AG09319 (cell line): ENCODE data around the gene GSTT2B.
"Not testable (repeated sequence)": the region's sequence is repeated elsewhere in the genome, so short reads cannot be mapped to it uniquely, and the experiment has no call there.

Source experiments
- DNase-seq: peaks from one replicate; pipeline ENCODE4 v3.0.0-alpha.2; 2010; ENCODE audit warnings: low read depth; ENCODE audit errors: extremely low read depth
- TF ChIP-seq, protein P1 (sequence below): IDR thresholded peaks from 2 replicates; pipeline ENCODE4 v1.5.1; 2011; ENCODE audit warnings: low read depth, mild to moderate bottlenecking, inconsistent platforms, low read length, moderate library complexity

Gene GSTT2B

DNA sequence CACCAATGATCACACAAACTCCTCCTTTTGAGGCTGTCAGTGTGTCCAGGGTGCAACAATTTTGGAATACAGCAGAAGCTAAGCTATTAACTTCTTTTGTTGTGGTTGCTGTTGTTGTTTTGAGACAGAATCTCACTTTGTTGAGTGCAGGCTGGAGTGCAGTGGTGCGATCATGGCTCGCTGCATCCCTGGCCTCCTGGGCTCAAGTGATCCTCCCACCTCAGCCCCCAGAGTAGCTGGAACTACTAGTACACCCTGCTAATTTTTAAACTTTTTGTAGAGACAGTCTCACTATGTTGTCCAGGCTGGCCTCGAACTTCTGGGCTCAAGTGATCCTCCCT is 22.0 kb downstream of the GSTT2B start:
- TF ChIP-seq, protein P1, sequence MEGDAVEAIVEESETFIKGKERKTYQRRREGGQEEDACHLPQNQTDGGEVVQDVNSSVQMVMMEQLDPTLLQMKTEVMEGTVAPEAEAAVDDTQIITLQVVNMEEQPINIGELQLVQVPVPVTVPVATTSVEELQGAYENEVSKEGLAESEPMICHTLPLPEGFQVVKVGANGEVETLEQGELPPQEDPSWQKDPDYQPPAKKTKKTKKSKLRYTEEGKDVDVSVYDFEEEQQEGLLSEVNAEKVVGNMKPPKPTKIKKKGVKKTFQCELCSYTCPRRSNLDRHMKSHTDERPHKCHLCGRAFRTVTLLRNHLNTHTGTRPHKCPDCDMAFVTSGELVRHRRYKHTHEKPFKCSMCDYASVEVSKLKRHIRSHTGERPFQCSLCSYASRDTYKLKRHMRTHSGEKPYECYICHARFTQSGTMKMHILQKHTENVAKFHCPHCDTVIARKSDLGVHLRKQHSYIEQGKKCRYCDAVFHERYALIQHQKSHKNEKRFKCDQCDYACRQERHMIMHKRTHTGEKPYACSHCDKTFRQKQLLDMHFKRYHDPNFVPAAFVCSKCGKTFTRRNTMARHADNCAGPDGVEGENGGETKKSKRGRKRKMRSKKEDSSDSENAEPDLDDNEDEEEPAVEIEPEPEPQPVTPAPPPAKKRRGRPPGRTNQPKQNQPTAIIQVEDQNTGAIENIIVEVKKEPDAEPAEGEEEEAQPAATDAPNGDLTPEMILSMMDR: no peak
- no peak for DNase-seq

DNA sequence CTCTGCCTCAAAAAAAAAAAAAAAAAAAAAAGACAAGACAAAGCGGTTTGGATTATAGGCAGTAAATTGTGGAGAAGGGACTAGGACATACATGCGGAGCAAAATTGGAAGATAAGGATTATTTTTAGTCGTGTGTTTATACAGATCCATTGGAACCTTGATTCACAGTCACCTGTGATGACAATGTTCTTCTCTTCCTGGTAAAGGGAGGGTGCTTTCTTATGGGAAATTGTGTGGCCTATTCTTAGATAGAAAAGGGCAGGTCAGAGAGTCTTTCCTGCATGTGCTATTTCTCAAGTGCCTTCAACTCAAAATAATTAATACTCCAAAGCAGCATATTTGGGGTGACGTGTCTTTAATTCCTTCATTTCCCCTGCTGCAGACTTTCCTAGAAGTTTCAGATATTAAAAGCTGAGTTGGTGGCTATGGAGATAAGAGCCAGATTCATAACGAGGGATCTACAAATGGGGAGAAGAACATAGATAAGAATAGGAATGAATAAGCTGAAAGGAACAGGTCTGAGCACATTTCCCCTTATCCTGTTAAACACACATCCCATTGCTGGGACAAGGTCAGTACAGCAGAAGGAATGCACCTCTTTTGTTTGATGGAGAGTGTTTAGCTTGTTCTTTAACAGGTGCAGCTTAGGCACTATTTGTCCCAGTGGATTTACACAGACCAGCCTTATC is 22.5 kb downstream of the GSTT2B start:
- TF ChIP-seq, protein P1: no peak
- DNase-seq: no peak

DNA sequence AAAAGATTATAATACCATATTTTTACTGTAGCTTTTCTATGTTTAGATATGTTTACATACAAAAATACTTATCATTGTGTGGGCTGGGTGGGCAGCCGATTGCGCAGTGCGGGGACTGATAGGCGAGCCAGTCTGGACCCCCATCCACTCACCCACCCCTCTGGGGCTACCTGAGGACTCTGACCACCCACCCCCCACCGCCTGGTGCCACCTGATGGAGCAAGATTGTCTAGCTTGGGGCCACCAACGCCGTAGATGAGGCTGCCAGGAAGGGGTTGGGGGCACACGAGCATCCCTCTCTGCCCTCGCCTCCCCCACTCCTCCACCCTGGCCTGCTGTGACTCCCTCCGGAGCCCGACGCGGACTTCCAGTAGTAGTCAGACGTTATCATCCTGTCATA is 34.4 kb downstream of the GSTT2B start:
- TF ChIP-seq, protein P1: no peak

DNA sequence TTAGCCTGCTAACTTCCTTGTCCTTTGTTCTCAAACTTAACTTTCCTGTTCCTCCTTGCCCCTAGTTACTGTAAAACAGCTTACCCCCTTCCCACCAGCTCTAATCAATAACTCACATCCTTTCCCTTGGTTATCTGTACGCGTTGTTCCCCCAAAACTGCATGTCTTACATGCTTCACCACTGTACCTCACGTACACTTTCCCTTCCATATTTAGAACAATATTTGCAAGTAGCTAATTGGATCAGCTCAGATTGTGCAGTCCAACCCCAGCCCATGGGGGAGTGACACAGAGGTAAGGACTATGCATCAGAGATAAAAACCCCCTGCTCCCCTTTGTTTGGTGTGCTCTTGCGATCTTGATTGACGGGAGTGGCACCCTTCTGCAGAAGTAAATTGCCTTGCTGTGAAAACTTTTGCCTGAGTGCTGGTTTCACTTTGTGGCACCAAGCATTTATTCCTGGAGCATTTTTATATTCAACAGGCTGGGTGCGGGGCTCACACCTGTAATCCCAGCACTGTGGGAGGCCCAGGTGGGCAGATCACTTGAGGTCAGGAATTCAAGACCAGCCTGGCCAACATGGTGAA is 35.9 kb downstream of the GSTT2B start:
- TF ChIP-seq, protein P1: no peak
- DNase-seq: no peak

More for the DNA sequence above, 34.4 kb downstream of the GSTT2B start:
- DNase-seq: no peak

DNA sequence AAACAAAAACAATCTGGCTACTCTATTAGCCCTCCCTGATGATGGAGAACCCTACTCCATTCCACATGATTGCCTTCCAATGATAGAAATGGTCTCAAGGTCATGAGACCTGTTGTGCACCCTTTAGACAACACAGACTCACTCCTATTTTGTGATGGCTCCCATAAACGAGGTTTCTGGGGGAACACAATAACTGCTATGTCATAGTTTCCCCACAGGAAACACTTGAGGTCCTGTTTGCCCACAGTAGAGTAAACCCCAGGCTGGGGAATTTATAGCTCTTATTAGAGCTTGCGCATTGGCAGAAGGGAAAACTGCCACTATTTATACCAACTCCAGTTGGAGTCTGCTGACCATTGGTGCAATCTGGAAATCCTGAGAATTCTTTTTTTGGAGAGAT is 38.1 kb downstream of the GSTT2B start:
- DNase-seq: no peak
- TF ChIP-seq, protein P1: no peak

DNA sequence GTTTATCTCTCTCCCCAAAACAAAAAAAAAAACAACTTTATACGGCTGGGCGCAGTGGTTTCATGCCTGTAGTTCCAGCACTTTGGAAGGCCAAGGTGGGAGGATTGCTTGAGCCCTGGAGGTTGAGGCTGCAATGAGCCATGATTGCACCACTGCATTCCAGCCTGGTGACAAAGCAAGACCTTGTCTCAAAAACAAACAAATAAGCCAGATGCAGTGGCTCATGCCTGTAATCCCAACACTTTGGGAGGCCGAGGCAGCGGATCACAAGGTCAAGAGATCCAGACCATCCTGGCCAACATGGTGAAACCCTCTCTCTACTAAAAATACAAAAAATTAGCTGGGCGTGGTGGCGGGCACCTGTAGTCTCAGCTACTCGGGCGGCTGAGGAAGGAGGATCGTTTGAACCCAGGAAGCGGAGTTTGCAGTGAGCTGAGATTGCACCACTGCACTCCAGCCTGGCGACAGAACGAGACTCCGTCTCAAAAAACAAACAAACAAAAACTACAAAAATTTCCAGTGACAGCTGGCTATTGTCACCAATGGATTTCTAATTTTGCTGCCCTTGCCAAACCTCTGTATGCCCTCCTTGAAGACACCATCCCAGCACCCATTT is 39.3 kb downstream of the GSTT2B start:
- not testable (repeated sequence) for DNase-seq

DNA sequence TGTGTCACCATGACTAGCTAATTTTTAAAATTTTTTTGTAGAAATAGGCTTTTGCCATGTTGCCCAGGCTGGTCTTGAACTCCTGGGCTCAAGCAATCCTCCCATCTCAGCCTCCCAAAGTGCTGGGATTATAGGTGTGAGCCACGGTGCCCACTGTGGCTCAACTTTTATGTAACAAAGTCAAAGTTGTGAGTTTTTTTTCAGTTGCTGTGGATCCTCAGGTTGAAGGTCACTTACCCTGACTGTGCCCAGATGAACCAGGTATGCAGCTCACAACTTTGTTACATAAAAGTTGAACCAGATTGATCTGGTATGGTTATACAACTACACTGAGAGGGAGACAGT is 40.8 kb downstream of the GSTT2B start:
- not testable (repeated sequence) for DNase-seq

DNA sequence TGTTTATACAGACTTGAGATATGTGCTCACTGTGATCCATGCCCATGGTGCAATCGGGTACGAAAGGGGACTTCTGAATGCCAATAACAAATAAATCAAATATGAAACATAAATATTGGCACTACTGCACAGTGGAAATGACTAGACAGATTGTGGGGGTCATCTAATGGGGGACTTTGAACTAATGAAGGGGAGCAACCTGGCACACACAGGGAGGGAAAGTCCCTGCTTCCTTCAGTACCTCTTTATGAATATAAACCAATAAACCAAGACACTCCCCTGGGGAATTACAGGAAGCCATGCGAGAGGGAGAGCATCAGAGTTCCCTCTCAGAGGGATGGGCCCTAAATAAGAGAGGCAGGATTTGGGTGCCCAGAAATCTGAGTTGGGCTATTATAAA is 45.7 kb downstream of the GSTT2B start:
- TF ChIP-seq, protein P1: no peak

More for the DNA sequence above, 45.7 kb downstream of the GSTT2B start:
- DNase-seq: no peak
